Epithelial cell of proximal tubule (primary cell): ENCODE measurements around the gene FAM193B. TPM values are rescaled to one million over a fixed set of nuclear protein-coding genes. Genes with fewer than 3 reads are reported as not detected.

ENCODE experiments used
- DNase-seq: peaks from one replicate; pipeline ENCODE4 v3.0.0-alpha.2; 2011; ENCODE audit warnings: low read depth
- H3K4me3 ChIP-seq: 2 replicates; pipeline ENCODE4 v1.5.1; 2011; ENCODE audit warnings: low read depth, mild to moderate bottlenecking, low read length
- CTCF ChIP-seq: conservative IDR thresholded peaks from 2 replicates; pipeline ENCODE4 v1.5.1; 2012; ENCODE audit warnings: low read depth, mild to moderate bottlenecking, low read length
- total RNA-seq: library from RNA; depleted of rRNA; stranded (reverse); fragments of >200 nt; gene quantifications from 2 replicates; pipeline ENCODE4 v1.2.3, GENCODE V29; 2015

The FAM193B gene
- total RNA-seq, 1 donor from 2014 or later = 36.4 TPM

- no peak for TF ChIP-seq CTCF
- no peak overlapping the region for H3K4me3 ChIP-seq
- DNase-seq = no peak
Observed at GRCh38 chr5:177502886-177503285, 51.5 kb downstream of the FAM193B start.

GRCh38 chr5:177501874-177502678 lies 52.3 kb downstream of the FAM193B start:
- DNase-seq = no peak
- no peak overlapping the region for H3K4me3 ChIP-seq
- TF ChIP-seq CTCF = no peak

- H3K4me3 ChIP-seq = no peak overlapping the region
- DNase-seq = no peak
- peak; percentile 95 for TF ChIP-seq CTCF
Observed at GRCh38 chr5:177500685-177501522, 53.5 kb downstream of the FAM193B start.

- no peak overlapping the region for H3K4me3 ChIP-seq
- no peak for DNase-seq
- TF ChIP-seq CTCF = no peak
Observed at GRCh38 chr5:177499842-177500241, 54.5 kb downstream of the FAM193B start.

- TF ChIP-seq CTCF = no peak
- no peak for DNase-seq
- peak overlapping the region; percentile 89 for H3K4me3 ChIP-seq
Observed at GRCh38 chr5:177498013-177498787, 56.2 kb downstream of the FAM193B start.

GRCh38 chr5:177497292-177498012 lies 56.9 kb downstream of the FAM193B start, which contains the start of gene PDLIM7:
PDLIM7 (minus strand) TSS chr5:177497604; CDS start chr5:177496512, 1,092 bp downstream.
- DNase-seq = peak; percentile 69
- TF ChIP-seq CTCF = no peak
- peak within 1 kb of the TSS; percentile 89 for H3K4me3 ChIP-seq
